GM11168 (cell line): ENCODE data around the gene WDR73.
"Not testable (repeated sequence)": the region's sequence is repeated elsewhere in the genome, so short reads cannot be mapped to it uniquely, and the experiment has no call there.

ENCODE experiments used
- in situ Hi-C: fragments of 300-500 bp; cut with MboI; formaldehyde crosslinking; loops from one replicate; pipeline ENCODE4 v1.12.0; 2022; ENCODE audit warnings: low sequenced_read_pairs; ENCODE audit not compliant: unreplicated experiment

The WDR73 gene

DNA sequence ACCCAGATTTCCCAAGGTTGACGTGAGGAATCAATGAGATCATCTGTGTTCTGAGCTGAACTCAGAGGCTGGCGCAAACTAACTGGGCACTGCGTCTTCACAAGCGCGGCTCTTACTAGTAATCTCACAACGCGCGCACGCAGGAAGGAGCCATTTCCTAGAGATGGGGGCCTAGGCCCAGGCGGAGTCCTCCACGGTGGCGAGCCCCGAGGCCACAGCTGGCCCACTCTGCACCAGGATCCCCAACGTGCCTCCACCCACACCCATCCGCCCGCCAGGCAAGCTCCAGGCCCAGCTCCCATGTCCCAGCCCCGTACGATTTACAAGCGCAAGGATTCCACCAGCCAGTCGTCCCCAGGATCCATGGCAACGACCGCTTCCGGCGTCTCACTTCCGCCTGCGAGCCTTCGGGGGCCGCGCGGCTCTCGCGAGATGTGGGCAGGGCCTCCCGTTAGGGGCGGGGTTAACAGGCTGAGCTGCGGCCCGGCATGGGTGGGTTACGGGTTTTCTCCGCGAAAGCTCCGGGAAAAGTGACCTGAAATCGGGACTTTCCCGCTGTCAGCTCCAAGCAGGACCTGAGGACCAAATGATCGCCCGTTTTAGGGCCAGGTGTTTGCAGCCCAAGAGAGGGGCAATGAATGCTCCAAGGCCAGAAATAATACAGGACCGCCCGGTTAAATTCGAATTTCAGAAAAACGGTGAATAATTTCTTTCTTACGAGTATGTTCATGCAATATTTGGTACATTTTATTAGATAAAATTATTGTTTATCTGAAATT is at the start of gene WDR73:
Gene WDR73, minus strand, starts transcription at position 374 of the 779 bp plus-strand sequence. Its CDS starts 9 bp downstream, at position 365.
- in situ Hi-C loops: no loop called here

DNA sequence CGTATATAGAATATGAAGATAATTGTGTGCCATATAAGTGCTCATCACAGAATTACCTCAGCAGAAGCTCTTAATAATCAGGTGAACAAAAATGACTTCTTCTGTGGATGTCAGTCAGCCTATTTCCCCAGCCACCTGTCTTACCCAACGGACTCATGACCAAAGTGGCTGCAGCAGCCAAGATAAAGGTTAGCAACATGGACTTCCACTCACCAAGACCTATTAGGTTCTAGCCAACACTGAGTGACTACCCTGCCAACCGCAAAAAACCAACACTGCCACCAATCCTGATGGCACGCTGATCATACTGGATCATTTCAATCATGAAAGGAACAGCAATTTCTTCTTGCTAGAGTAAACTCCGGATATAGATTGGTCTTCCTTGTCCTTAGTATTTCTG is 49.7 kb upstream of the WDR73 start:
- in situ Hi-C loops: no loop called here

DNA sequence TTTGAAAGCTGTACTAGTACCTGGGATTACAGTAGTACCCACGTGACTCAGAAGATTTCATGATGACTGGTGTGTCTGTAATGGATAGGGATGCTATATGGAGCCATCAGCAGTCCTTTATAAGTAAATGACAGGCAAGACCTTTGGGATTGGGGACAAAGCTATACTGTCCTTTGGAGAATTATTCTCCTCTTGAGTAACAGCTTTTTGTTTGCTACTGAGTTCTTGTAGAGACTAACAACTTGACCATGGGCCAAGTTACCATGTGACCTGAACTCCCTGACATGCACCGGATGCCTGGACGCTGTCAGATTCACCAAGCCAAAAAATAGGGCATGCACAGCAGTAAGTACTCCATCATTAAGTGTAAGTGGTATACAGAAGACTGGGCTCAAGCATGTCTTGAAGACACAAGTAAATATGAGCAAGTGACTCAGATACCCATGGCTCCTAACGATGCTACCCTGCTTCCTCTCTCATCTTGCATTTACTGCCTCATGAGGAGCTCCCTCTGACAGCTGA is 48.9 kb upstream of the WDR73 start:
- in situ Hi-C loops: no loop called here

DNA sequence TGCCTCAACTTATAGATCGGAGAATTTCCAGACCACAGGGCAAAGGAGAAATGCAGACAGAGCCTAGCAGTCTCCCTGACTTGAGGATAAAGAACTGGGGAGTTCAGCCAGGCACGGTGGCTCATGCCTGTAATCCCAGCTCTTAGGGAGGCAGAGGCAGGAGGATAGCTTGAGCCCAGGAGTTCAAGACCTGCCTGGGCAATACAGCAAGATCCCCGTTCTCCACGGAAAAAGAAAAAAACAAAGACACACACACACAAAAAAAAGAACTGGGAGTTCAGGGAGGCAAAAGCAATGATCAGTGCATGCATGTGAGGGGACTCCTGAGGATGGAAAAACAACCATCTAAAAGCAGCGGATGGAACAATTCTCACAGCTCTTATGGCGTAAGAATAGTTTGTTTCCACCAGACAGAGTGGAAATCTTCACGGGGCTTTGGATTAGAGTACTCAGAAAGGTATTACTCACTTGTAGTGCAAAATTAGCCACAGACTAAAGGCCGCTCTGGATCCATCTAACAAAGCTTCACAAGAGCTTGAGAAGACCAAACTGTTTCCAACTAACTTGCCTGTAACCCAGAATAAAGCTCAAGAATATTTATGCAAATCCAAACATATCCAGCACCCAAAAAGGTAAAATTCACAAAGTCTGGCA is 45.6 kb upstream of the WDR73 start:
- in situ Hi-C loops: no loop called here

DNA sequence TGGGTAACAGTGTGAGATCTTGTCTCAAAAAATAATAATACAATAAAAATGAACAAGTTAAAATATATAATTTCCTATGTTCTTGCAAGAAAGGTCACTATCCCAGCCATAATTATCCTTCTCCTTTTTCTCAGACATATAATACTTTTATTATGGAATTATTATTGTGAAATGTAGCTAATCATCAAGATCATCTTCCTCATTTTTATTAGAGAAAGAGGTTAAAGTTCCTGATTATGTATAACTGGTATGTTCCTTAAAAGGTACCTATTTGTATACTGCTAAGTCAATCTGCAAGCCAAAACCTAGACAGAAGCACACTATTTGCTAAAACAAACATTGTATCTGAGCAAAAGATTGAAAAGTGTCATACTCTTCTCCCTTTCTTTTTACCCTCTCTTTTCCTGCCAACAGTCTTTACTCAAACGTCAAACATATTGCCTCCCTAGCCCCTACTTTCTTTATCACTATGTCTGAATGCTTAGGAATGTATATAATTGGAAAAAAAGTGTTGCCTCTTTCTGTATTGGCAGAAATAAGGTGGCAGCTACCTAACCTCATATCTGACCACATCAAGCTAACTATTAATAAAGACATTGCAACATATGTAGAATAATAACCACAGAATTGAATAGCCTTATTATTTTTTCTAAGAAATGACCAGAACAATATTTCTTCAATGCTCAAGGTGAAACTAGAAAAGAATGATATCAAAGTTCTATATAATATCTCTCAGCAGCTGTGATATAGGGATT is 43.3 kb upstream of the WDR73 start:
- in situ Hi-C loops: no loop called here

DNA sequence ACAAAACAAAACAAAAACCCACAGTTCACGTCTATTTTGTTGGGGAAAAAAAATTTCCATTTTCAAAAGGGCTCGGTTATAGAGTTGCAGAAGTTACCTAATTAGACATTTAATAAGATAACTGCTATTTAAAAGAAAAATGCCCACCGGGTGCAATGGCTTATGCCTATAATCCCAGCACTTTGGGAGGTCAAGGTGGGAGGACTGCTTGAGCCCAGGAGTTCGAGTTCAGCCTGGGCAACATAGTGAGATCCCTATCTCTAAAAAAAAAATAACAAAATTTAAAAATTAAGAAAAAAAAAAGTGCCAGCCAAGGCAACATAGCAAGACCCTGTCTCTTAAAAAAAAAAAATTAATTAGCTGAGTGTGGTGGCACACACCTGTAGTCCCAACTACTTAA is 42.7 kb upstream of the WDR73 start:
- in situ Hi-C loops: no loop called here

DNA sequence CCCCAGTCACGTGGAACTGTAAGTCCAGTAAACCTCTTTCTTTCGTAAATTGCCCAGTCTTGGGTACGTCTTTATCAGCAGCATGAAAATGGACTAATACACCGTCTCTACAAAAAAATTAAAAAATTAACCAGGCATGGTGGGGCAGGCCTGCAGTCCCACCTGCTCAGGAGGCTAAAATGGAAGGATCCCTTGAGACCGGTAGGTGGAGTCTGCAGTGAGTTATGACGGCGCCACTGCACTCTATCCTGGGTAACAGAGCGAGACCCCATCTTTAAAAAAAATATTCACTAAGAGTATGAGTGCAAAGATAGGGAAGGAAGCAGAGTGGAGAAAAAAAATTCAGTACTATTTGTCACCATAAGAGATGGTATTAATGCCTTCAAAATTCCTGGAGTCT is 36.3 kb upstream of the WDR73 start:
- in situ Hi-C loops: no loop called here

DNA sequence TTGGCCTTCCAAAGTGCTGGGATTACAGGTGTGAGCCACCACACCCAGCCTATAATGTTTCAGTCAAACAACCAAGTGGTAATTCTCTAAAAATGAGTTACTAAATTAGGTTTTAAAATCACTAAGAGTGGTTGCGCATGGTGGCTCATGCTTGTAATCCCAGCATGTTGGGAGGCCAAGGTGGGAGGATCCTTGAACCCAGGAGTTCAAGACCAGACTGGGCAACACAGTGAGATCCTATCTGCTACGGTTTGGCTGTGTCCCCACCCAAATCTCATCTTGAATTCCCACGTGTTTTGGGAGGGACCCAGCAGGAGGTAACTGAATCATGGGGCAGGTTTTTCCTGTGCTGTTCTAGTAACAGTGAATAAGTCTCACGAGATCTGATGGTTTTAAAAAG is 35.8 kb upstream of the WDR73 start:
- in situ Hi-C loops: no loop called here

DNA sequence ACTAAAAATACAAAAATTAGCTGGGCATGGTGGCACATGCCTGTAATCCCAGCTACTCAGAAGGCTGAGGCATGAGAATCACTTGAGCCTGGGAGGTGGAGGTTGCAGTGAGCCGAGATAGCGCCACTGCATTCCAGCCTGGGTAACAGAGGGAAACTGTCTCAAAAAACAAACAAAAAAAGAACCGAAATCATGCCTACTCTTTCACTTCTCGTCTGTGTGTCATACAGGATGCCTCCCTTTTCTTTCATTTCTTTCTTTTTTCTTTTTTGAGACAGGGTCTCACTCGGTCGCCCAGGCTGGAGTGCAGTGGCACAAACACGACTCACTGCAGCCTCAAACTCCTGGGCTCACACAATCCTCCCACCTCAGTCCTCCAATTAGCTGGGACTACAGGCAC is 32.4 kb upstream of the WDR73 start:
- in situ Hi-C loops: not testable (repeated sequence)

DNA sequence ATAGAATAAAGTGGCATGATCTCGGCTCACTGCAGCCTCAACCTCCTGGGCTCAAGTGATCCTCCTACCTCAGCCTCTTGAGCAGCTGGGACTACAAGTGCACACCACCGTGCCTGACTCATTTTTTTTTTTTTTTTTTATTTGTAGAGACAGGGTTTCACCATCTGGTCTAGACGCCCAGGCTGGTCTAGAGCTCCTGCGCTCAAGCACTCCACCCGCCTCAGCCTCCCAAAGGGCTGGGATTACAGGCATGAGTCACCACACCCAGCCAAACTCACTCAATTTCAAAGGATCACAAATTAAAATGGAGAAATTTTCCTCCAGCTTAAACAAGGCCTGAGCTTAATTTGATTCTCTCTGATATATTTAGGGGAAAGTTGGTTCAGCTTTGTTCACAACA is 31.2 kb upstream of the WDR73 start:
- in situ Hi-C loops: no loop called here

DNA sequence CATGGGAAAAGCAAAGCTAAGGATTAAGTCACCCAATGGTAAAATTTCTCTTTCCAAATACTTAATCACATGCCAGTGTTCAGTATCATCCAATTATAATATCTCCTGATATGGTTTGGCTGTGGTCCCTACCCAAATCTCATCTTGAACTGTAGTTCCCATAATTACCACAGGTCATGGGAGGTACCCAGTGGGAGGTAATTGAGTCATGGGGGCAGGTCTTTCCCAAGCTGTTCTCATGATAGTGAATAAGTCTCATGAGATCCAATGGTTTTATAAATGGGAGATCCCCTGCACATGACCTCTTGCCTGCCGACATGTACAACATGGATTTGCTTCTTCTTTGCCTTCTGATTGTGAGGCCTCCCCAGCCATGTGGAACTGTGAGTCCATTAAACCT is 30.0 kb upstream of the WDR73 start:
- in situ Hi-C loops: no loop called here

DNA sequence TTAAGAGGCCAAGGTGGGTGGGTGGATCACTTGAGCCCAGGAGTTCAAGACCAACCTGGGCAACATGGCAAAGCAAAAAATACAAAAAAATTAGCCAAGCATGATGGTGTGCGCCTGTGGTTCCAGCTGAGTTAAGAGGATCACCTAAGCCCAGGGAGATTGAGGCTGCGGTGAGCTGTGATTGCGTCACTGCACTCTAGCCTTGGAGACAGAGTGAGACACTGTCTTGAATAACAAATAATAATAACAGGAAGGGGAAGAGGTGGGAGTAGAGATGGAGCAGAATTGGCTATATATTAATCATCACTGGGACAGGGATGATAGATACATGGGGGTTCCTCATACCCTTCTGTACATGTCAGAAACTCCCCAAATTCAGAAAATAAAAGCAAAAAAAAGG is 27.7 kb upstream of the WDR73 start:
- in situ Hi-C loops: no loop called here

DNA sequence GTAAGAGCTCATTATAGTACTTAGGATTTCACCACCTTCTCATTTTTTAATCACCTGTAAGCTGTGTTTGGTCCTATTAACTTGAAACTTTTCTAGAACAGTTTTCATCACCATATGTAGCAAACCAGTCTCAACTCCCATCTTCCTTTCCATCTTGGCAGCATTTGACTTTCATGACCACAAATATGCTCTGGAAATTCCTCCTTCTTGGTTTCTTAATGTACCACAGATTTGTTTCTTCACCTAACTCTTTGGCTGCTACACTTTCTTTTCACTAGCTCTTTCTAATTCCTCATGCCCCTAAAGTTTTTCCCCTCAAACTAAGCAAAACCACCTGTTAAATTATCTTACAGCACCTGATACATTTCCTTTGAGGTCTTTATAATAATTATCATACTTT is 17.1 kb upstream of the WDR73 start:
- in situ Hi-C loops: no loop called here

DNA sequence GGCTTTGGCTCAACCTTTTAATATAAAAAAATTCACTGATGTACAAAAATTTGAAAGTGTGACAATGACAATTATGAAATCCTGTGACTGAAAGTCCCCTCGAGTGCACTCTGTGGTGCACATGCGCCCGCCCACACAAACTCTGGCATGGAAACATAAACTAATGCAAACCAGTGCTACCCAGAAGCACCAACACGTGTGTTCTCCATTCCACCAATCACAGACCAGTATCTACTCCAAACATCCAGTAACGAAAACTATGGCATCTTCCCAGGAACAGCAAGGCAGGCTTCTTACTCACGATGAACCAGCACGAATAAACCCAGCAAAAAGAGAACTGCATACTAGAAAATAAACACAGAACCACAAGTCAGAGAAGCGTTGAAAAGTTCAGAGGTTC is 15.6 kb upstream of the WDR73 start:
- in situ Hi-C loops: no loop called here

DNA sequence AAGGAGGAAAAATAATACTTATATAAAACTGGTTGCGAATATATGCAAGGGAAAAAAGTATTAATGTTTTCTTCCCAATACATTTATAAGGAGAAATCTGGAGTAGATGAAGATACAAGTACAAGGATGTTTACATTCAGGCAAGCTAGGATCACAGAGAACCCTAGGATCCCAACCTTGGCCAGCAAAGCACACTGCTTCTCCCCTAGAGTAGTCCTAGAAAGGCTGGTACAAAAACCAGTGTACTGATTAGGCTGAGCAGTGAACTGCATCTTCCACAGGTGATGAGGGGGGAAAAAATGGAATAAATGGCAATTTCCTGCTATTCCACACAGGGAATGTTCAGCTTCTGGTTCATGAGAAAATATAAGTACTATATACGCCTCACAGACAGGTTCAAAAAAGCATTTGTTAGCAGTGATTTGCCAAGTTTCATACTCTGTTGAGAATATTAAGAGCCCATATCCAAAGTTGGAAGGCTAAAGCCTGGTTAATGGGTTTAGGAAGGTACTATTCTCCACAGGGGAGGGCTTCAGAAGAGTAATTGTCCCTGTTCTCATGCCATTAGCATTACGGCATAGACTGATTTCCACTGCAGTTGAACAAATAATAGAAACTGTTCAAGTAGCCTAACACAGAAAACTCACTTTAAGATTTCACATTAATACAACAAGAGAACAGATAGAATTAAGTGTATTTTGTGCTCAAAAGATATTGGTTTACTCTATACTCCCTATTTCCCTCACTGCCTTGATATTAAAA is 14.3 kb upstream of the WDR73 start:
- in situ Hi-C loops: no loop called here

DNA sequence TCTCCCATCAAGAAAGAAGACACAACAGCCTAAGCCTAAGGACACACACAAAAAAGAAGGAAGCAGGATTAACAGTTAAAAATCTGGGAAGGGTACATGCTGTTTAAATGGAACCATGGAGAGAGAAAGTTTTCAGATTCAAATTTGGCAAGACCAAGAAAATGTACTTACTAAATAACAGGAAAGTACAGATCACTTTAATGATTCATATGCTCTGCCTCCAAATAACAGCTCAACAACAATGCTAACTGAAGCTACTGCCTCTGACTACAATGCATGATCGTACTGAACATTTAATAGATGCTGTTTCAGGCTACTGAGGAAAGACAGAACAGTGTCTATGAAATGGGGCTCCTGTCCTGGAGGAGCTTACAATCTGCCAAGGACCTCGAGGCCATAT is 12.3 kb upstream of the WDR73 start:
- in situ Hi-C loops: no loop called here

DNA sequence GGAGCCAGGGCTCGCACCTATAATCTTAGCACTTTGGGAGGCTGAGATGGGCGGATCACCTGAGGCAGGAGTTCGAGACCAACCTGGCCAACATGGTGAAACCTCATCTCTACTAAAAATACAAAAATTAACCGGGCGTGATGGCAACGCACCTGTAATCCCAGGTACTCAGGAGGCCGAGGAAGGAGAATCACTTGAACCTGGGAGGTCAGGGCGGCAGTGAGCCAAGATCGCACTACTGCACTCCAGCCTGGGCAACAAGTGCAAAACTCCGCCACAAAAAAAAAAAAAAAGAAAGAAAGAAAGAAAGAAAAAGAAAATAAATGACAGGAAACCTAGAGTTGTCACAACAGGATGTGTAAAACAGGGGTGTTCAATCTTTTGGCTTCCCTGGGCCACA is 6.9 kb upstream of the WDR73 start:
- in situ Hi-C loops: no loop called here

DNA sequence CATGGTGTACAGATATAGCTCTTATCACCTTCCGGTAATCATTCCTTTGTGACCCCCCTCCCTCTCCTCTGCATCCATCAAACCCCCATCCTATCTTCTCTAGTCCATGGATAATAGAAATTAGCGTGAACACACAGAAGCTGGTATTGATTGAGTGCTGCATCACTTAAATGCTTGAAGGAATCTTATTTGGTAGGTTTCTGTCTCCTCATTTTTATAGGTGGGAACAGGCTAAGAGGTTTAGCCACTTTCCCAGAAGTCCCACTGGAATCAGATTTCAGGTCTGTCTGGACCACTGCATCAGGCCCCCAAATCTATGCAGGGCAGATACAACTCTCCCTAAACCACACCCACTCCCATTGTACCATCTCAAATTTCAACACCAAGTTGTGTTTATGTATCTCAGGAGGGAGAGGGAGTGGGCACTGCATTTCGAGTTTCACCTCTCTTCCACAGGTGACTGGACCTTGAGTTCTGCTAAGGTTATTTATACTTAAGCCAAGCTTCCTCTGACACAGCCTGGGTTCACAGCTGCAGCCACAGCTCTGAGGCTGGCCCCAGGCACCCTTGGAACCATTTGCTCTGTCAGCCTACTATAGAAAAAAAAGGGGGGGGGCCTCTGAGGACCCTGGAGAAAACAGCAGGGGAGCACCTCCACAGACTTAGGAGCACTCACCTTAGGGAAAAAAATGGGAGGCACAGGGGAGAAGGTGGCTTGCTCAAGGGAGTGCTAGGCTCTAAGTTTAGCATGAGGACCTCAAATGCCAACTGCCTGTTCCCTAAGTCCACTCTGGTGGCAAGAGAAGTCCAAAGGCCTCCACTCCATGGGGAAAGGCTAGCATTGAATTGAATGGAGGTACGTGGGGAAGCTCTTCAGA is 6.1 kb upstream of the WDR73 start:
- in situ Hi-C loops: no loop called here

DNA sequence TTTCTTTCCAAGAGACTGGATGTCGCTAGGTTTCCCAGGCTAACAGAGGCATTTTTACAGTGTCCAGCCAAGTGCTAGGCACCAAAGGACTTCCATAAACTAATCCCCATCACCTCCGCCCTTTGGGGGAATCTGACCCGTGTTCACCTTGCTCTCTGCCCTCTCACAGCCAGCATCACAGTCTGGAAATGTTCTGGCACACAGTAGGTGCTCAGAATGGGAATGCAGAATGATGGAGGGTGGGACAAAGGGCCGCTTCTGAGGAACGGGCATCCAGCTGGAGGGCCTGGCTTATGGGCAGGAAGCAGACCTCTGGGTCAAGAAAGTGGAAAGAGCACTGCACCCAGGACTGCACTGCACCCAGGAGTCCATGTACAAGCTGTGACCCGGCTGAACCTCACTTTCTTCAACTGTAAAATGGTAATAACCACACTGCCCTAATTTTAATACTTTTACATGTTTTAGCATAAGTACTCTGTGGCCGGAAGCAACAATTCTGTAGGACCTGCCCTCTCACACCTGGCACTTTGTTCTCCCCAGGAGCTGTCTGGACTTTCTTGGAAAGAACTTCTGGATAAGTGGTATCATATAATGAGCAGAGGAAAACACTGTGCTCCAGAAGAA is 4.8 kb upstream of the WDR73 start:
- in situ Hi-C loops: no loop called here
